OCI-LY7 (cell line): ENCODE data around the gene ACP7. TPM values are rescaled to one million over a fixed set of nuclear protein-coding genes. Genes with fewer than 3 reads are reported as not detected.

ENCODE experiments used
- BruUV-seq: library from RNA; stranded (reverse); fragments of 400-500 nt; replicated peaks from 2 replicates; lab custom pipeline; 2021; lab: Mats Ljungman, UMichigan
- CTCF ChIA-PET: fragments of 300-600 bp; sonication (Branson Sonifier 250); formaldehyde crosslinking; loops from one replicate; lab custom pipeline; 2022; ENCODE audit warnings: antibody characterized with exemption; ENCODE audit not compliant: unreplicated experiment; lab: Charles Lee
- POLR2A ChIA-PET: fragments of 300-600 bp; sonication (Branson Sonifier 250); formaldehyde crosslinking; loops from one replicate; lab custom pipeline; 2022; ENCODE audit warnings: antibody characterized with exemption; lab: Charles Lee
- DNase-seq: peaks from one replicate; pipeline ENCODE4 v3.0.0-alpha.2; 2015; ENCODE audit warnings: low spot score
- H2AFZ ChIP-seq: fragments of 200-600 bp; sonication (generic), shearing (Covaris generic); 2 replicates; pipeline ENCODE4 v1.6.1; 2014; ENCODE audit warnings: mild to moderate bottlenecking, antibody characterized with exemption, low read length, moderate library complexity
- H3K27ac ChIP-seq: fragments of 200-600 bp; sonication (generic); 2 replicates; pipeline ENCODE4 v1.5.1; 2014; ENCODE audit warnings: mixed run types, low read depth, mild to moderate bottlenecking, moderate library complexity, low read length, inconsistent platforms; ENCODE audit not compliant: poor library complexity, severe bottlenecking
- H3K36me3 ChIP-seq: fragments of 200-600 bp; sonication (generic); 2 replicates; pipeline ENCODE4 v1.6.1; 2014; ENCODE audit warnings: mild to moderate bottlenecking, antibody characterized with exemption, low read length, moderate library complexity, mixed read lengths; ENCODE audit not compliant: insufficient read depth
- H3K4me1 ChIP-seq: fragments of 200-600 bp; sonication (generic); 2 replicates; pipeline ENCODE4 v1.5.1; 2014; ENCODE audit warnings: mild to moderate bottlenecking, low read length; ENCODE audit not compliant: insufficient read depth, poor library complexity, severe bottlenecking
- H3K4me2 ChIP-seq: fragments of 200-600 bp; sonication (generic); 2 replicates; pipeline ENCODE4 v1.6.1; 2014; ENCODE audit warnings: mild to moderate bottlenecking, low read length
- H3K4me3 ChIP-seq: fragments of 200-600 bp; sonication (generic); 2 replicates; pipeline ENCODE4 v1.5.1; 2014; ENCODE audit warnings: mild to moderate bottlenecking, low read depth, low read length; ENCODE audit not compliant: poor library complexity, severe bottlenecking
- H3K79me2 ChIP-seq: fragments of 200-600 bp; sonication (generic); 2 replicates; pipeline ENCODE4 v1.6.1; 2016; ENCODE audit warnings: low read depth, mild to moderate bottlenecking, low read length, moderate library complexity, mixed read lengths; ENCODE audit not compliant: insufficient read depth
- H3K9me2 ChIP-seq: fragments of 200-600 bp; sonication (generic); 2 replicates; pipeline ENCODE4 v1.6.1; 2016; ENCODE audit warnings: mild to moderate bottlenecking, low read length, mixed read lengths; ENCODE audit not compliant: insufficient read depth
- H3K9me3 ChIP-seq: fragments of 200-600 bp; sonication (generic); 2 replicates; pipeline ENCODE4 v1.6.1; 2014; ENCODE audit warnings: mild to moderate bottlenecking, mixed run types, low read length, mixed read lengths
- H4K20me1 ChIP-seq: fragments of 200-600 bp; sonication (generic); 2 replicates; pipeline ENCODE4 v1.6.1; 2014; ENCODE audit warnings: mild to moderate bottlenecking, antibody characterized with exemption, low read length, moderate library complexity, mixed read lengths; ENCODE audit not compliant: insufficient read depth
- EZH2phosphoT487 ChIP-seq: fragments of 200-600 bp; sonication (generic); IDR thresholded peaks from 2 replicates; pipeline ENCODE4 v1.6.1; 2018; ENCODE audit warnings: low read depth, borderline replicate concordance, mild to moderate bottlenecking, mixed run types, antibody characterized with exemption, low read length, moderate library complexity, mixed read lengths
- intact Hi-C: fragments of 100-400 bp; cut with micrococcal nuclease; formaldehyde crosslinking; loops from one replicate; pipeline ENCODE4 v1.10.0; 2022; ENCODE audit not compliant: unreplicated experiment
- total RNA-seq, 2 experiments: library from RNA; depleted of rRNA in 1 of 2; stranded (reverse); fragments of >200 nt in 1 of 2; shearing (Covaris generic) in 1 of 2; gene quantifications; 2 replicates each; pipeline ENCODE4 v1.2.3, GENCODE V29; 2014 to 2022
- TF ChIP-seq, protein P1 (sequence below): fragments of 200-600 bp; sonication (generic); conservative IDR thresholded peaks from 2 replicates; pipeline ENCODE4 v1.5.1; 2014; ENCODE audit warnings: mild to moderate bottlenecking, antibody characterized with exemption, low read length, moderate library complexity, mixed read lengths

The ACP7 gene
- total RNA-seq, 2 experiments from 2014 or later: not detected

DNA sequence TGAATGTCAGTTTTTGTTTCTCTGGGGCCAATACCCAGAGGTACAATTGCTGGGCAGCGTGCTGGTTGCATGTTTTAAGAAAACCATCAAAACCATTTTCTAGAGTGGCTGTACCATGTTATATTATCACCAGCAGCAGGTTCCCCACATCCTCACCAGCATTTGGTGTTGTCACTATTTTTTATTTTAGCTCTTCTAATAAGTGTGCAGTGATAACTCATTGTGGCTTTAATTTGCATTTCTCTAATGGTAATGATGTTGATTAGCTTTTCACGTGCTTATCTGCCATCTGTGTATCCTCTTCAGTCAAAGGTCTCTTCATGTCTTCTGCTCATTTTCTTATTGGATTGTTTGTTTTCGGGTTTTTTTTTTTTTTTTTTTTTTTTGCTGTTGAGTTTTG is 63.3 kb downstream of the ACP7 start:
- H3K9me2 ChIP-seq: no peaks in the 10 kb centered on the region
- no TSS peak for BruUV-seq
- intact Hi-C loops: no loop called here
- no peak for TF ChIP-seq EZH2phosphoT487
- POLR2A ChIA-PET: interaction anchor here (0.8 kb wide), 1 partner anchor 195 kb away, joined by 6 read pairs; no protein-coding TSS in a partner anchor
- H3K4me3 ChIP-seq: no peak overlapping the region
- no peaks in the 10 kb centered on the region for H3K4me1 ChIP-seq
- no peak overlapping the region for H3K4me2 ChIP-seq
- CTCF ChIA-PET: no interaction called here
- no peak overlapping the region for H3K27ac ChIP-seq
- peaks cover 6% of the 10 kb centered on the region for H3K36me3 ChIP-seq
- no peaks in the 10 kb centered on the region for H3K9me3 ChIP-seq
- no peak overlapping the region for H2AFZ ChIP-seq
- no peaks in the 10 kb centered on the region for H4K20me1 ChIP-seq
- DNase-seq: no peak
- H3K79me2 ChIP-seq: peaks cover 10% of the 10 kb centered on the region; the same call in 1 of the 2 replicates

DNA sequence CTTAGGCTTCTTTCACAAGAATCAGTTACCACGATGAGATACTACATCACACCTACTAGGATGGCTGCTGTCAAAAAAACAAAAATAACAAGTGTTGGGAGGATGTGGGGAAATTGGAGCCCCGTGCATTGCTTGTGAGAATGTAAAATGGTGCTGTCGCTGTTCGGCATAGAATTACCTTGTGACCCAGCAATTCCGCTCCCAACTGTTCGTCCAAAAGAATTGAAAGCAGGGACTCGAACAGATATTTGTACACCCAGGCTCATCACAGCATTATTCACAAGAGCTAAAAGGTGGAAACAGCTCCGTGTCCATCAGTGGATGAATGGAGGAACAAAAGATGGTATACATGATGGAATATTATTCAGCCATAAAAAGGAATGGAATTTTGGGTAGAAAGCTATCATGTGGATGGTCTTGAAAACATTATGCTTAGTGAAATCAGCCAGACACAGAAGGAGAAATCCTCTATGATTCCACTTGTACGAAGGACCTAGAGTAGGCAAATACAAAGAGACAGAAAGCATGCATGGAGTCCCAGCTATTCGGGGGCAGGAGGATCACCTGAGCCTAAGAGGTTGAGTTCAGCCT is 64.9 kb downstream of the ACP7 start:
- Histone ChIP-seq H3K4me3 (no peak overlapping the region), H3K9me3 (no peaks in the 10 kb centered on the region), H3K9me2 (no peaks in the 10 kb centered on the region), H4K20me1 (no peaks in the 10 kb centered on the region), H3K4me2 (no peak overlapping the region), H2AFZ (no peak overlapping the region), H3K36me3 (peaks cover 6% of the 10 kb centered on the region), H3K79me2 (peaks cover 10% of the 10 kb centered on the region; the same call in 1 of the 2 replicates), H3K27ac (no peak overlapping the region), H3K4me1 (no peaks in the 10 kb centered on the region)
- CTCF ChIA-PET: interaction anchor here (0.6 kb wide), 1 partner anchor 20 kb away, joined by 3 read pairs; no protein-coding TSS in a partner anchor
- intact Hi-C loops: no loop called here
- no peak for DNase-seq
- no TSS peak for BruUV-seq
- POLR2A ChIA-PET: no interaction called here
- TF ChIP-seq, protein P1, sequence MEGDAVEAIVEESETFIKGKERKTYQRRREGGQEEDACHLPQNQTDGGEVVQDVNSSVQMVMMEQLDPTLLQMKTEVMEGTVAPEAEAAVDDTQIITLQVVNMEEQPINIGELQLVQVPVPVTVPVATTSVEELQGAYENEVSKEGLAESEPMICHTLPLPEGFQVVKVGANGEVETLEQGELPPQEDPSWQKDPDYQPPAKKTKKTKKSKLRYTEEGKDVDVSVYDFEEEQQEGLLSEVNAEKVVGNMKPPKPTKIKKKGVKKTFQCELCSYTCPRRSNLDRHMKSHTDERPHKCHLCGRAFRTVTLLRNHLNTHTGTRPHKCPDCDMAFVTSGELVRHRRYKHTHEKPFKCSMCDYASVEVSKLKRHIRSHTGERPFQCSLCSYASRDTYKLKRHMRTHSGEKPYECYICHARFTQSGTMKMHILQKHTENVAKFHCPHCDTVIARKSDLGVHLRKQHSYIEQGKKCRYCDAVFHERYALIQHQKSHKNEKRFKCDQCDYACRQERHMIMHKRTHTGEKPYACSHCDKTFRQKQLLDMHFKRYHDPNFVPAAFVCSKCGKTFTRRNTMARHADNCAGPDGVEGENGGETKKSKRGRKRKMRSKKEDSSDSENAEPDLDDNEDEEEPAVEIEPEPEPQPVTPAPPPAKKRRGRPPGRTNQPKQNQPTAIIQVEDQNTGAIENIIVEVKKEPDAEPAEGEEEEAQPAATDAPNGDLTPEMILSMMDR: no peak
- no peak for TF ChIP-seq EZH2phosphoT487

DNA sequence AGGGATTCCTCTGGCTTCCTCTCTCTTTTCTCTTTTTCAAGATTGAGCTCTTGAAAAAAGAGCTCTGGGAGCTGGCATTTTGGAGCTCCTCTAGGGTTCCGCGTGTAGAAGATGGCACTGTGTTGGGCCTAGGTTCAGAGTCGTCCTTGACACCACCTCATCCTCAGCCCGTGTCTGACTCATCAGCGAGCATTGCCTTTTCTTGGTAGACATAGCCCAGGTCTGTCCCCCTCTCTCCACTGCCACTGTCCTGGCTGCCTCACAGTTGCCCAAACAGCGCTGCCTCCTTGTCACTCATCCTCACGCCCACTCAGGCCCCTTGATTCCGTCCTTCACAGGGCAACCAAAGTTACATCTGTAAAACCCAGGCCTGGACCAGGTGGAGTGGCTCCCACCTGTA is 66.1 kb downstream of the ACP7 start:
- peaks cover 10% of the 10 kb centered on the region; the same call in 1 of the 2 replicates for H3K79me2 ChIP-seq
- ChIA-PET CTCF (no interaction called here), POLR2A (interaction anchor here (0.6 kb wide), 1 partner anchor 76 kb away, joined by 3 read pairs; no protein-coding TSS in a partner anchor)
- H3K4me2 ChIP-seq: no peak overlapping the region
- no peaks in the 10 kb centered on the region for H3K9me2 ChIP-seq
- no peak overlapping the region for H3K4me3 ChIP-seq
- no peak overlapping the region for H2AFZ ChIP-seq
- no TSS peak for BruUV-seq
- H3K27ac ChIP-seq: no peak overlapping the region
- H4K20me1 ChIP-seq: no peaks in the 10 kb centered on the region
- TF ChIP-seq, protein P1: no peak
- no peak for DNase-seq
- intact Hi-C loops: no loop called here
- no peaks in the 10 kb centered on the region for H3K4me1 ChIP-seq
- H3K36me3 ChIP-seq: peaks cover 6% of the 10 kb centered on the region
- no peaks in the 10 kb centered on the region for H3K9me3 ChIP-seq
